Neuronal stem cell (in vitro differentiated cells): ENCODE measurements around the gene LRRTM4.

ENCODE experiments used
- DNase-seq: peaks from one replicate; pipeline ENCODE4 v3.0.0-alpha.2; 2013; ENCODE audit warnings: low spot score
- H2AFZ ChIP-seq: one replicate; pipeline ENCODE4 v1.6.1; 2013; ENCODE audit warnings: mild to moderate bottlenecking, low read length, inconsistent platforms
- H2AK5ac ChIP-seq: 2 replicates; pipeline ENCODE4 v1.6.1; 2013; ENCODE audit warnings: low read depth, mild to moderate bottlenecking, inconsistent platforms, low read length, moderate library complexity, mixed read lengths
- H2BK120ac ChIP-seq: 2 replicates; pipeline ENCODE4 v1.6.1; 2013; ENCODE audit warnings: low read depth, mild to moderate bottlenecking, inconsistent platforms, low read length, moderate library complexity, mixed read lengths
- H2BK12ac ChIP-seq: one replicate; pipeline ENCODE4 v1.6.1; 2013; ENCODE audit warnings: low read length, inconsistent platforms
- H2BK15ac ChIP-seq: 2 replicates; pipeline ENCODE4 v1.6.1; 2013; ENCODE audit warnings: mild to moderate bottlenecking, low read length, inconsistent platforms, mixed read lengths
- H2BK5ac ChIP-seq: one replicate; pipeline ENCODE4 v1.6.1; 2013; ENCODE audit warnings: inconsistent platforms, mild to moderate bottlenecking, low read length, moderate library complexity
- H3K14ac ChIP-seq: one replicate; pipeline ENCODE4 v1.6.1; 2013; ENCODE audit warnings: low read length, inconsistent platforms
- H3K18ac ChIP-seq: 2 replicates; pipeline ENCODE4 v1.6.1; 2013; ENCODE audit warnings: low read length, inconsistent platforms
- H3K23ac ChIP-seq: 2 replicates; pipeline ENCODE4 v1.6.1; 2013; ENCODE audit warnings: low read depth, mild to moderate bottlenecking, mixed read lengths, low read length, inconsistent platforms; ENCODE audit not compliant: poor library complexity
- H3K27ac ChIP-seq: replicated peaks from 3 replicates; pipeline ENCODE4 v1.5.1; 2013; ENCODE audit warnings: low read length, inconsistent platforms
- H3K27me3 ChIP-seq, 3 experiments: 2 replicates each; pipeline ENCODE4 v1.6.1; 2013; ENCODE audit warnings: low read length in 3 of 3, mild to moderate bottlenecking in 2 of 3, inconsistent platforms in 1 of 3, low read depth in 1 of 3, mixed read lengths in 1 of 3, moderate library complexity in 1 of 3; ENCODE audit not compliant: control insufficient read depth in 3 of 3, insufficient read depth in 3 of 3
- H3K36me3 ChIP-seq, 2 donors: replicated peaks in 1 of 2; 2 replicates each; pipeline ENCODE4 v1.6.1; 2013; ENCODE audit warnings: low read length in 2 of 2; ENCODE audit not compliant: control insufficient read depth in 2 of 2, insufficient read depth in 2 of 2
- H3K4ac ChIP-seq: 2 replicates; pipeline ENCODE4 v1.6.1; 2013; ENCODE audit warnings: inconsistent platforms, mild to moderate bottlenecking, low read length, moderate library complexity
- H3K4me1 ChIP-seq, 2 donors: 1 replicate in 1 of 2; 2 replicates in 1 of 2; pipeline ENCODE4 v1.6.1; 2013; ENCODE audit warnings: low read length in 2 of 2, low read depth in 1 of 2; ENCODE audit not compliant: control insufficient read depth in 2 of 2, insufficient read depth in 1 of 2
- H3K4me2 ChIP-seq: one replicate; pipeline ENCODE4 v1.6.1; 2013; ENCODE audit warnings: mild to moderate bottlenecking, low read length, inconsistent platforms; ENCODE audit not compliant: insufficient read depth, poor library complexity, severe bottlenecking
- H3K4me3 ChIP-seq, 2 donors: 2 replicates each; pipeline ENCODE4 v1.5.1; 2013; ENCODE audit warnings: low read length in 2 of 2, mild to moderate bottlenecking in 2 of 2, inconsistent platforms in 1 of 2, moderate library complexity in 1 of 2
- H3K79me1 ChIP-seq: one replicate; pipeline ENCODE4 v1.6.1; 2013; ENCODE audit warnings: low read depth, mild to moderate bottlenecking, inconsistent platforms, low read length, moderate library complexity
- H3K9ac ChIP-seq: one replicate; pipeline ENCODE4 v1.6.1; 2013; ENCODE audit warnings: mild to moderate bottlenecking, low read depth, low read length, inconsistent platforms; ENCODE audit not compliant: poor library complexity
- H3K9me3 ChIP-seq, 2 donors: replicated peaks in 1 of 2; 2 replicates each; pipeline versions ENCODE3 to v1.6.1; 2013; ENCODE audit warnings: low read length in 2 of 2, mild to moderate bottlenecking in 2 of 2, inconsistent platforms in 1 of 2, low read depth in 1 of 2, mixed read lengths in 1 of 2, moderate library complexity in 1 of 2; ENCODE audit not compliant: control insufficient read depth in 2 of 2, insufficient read depth in 1 of 2
- H4K8ac ChIP-seq: one replicate; pipeline ENCODE4 v1.6.1; 2013; ENCODE audit warnings: low read depth, mild to moderate bottlenecking, inconsistent platforms, low read length, moderate library complexity
- H4K91ac ChIP-seq: one replicate; pipeline ENCODE4 v1.6.1; 2013; ENCODE audit warnings: low read length, low read depth, mild to moderate bottlenecking, inconsistent platforms; ENCODE audit not compliant: poor library complexity
- WGBS, 2 donors: extraction: QIAGEN DNeasy Blood & Tissue Kit; methylation state at CpG; one replicate each; pipeline ENCODE4 v1.1.7; 2013; ENCODE audit warnings: missing lambda C conversion rate in 2 of 2, mixed read lengths in 1 of 2; ENCODE audit not compliant: insufficient read length in 2 of 2, insufficient replicate concordance in 1 of 2; ENCODE audit errors: extremely low coverage in 2 of 2; 5-methylcytosine and 5-hydroxymethylcytosine counted together

LRRTM4 gene

DNA sequence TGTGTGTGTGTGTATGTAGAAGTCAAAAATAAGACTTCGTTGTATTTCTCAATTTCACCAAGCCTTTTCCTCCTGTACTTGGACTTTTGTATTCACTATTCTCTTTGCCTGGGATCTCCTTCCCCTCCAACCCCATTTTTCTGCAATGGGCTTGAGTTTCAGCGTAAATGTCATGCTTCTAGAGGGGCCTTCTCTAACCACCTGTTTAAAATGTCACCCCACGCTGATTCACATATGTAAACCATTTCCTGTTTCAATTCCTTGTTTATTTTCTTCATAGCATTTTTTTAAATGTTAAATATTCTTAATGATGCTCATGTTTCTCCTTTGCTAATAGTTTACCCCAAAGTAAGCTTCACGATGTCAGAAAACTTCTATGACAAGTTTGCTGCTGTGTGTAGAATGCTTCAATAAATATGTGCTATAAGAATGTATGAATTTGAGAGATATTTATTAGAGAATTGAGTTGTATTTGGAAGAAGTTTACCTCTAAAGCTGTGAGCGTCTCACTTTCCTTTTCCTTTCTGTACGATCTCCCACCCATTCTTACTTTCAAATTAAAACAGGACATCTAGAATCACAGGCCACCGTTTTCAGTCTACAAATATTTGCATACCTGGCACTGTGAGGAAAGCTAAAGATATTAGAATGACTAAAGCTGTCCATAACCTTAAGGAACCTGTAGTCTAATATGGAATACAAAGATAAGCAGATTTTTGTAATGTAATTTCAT, 762.4 kb downstream of the LRRTM4 start:
- no peak overlapping the region for H3K4me2 ChIP-seq
- H3K9me3 ChIP-seq: no peaks in the 10 kb centered on the region
- no peak overlapping the region for H2BK5ac ChIP-seq

GRCh38 chr2:76752506-76752905, 769.7 kb downstream of the LRRTM4 start:
- WGBS, 2 donors: no CpG with 5 or more reads among the region's 1 CpG
- H3K18ac ChIP-seq: no peak overlapping the region
- H2BK15ac ChIP-seq: no peak overlapping the region

More for the DNA sequence above, 762.4 kb downstream of the LRRTM4 start:
- no peak overlapping the region for H3K14ac ChIP-seq
- no peak overlapping the region for H3K9ac ChIP-seq
- no peak overlapping the region for H3K23ac ChIP-seq
- no peak overlapping the region for H2BK120ac ChIP-seq
- no peak overlapping the region for H2AK5ac ChIP-seq
- H2BK15ac ChIP-seq: no peak overlapping the region
- H3K27me3 ChIP-seq: no peaks in the 10 kb centered on the region
- H3K27ac ChIP-seq: no peak overlapping the region
- H2AFZ ChIP-seq: no peak overlapping the region
- H4K91ac ChIP-seq: no peak overlapping the region
- H3K36me3 ChIP-seq: no peaks in the 10 kb centered on the region
- no CpG with 5 or more reads among the region's 7 CpGs for WGBS, 2 donors
- peaks cover 0 to 2% of the 10 kb centered on the region in 2 donors for H3K4me1 ChIP-seq
- no peaks in the 10 kb centered on the region for H3K79me1 ChIP-seq
- no peak for DNase-seq
- H3K4ac ChIP-seq: no peak overlapping the region
- H2BK12ac ChIP-seq: no peak overlapping the region
- no peak overlapping the region for H3K4me3 ChIP-seq
- H4K8ac ChIP-seq: no peak overlapping the region
- H3K18ac ChIP-seq: no peak overlapping the region

DNA sequence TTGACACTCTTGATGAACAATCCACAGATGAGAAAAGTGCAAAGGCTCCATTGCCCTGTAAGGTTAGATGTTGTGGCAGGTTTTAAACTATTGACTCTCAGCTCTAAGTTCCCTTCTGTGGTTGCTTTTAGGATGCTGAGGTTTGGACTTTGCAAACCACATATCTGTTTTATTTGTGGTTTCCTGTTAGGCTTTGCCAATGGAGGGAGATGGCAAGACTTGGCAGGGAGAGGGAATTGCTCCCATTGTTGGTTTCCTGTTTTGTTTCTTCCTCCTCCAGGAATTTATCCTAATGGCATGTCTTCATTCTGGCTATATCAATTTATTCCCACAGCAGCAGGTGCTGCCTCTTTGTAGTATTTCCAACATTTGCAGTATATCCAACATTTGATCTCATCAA, 772.3 kb downstream of the LRRTM4 start:
- Histone ChIP-seq H2AFZ (no peak overlapping the region), H3K23ac (no peak overlapping the region), H3K4ac (no peak overlapping the region), H2BK15ac (no peak overlapping the region), H3K27me3 (no peaks in the 10 kb centered on the region), H3K4me2 (no peak overlapping the region), H2BK5ac (no peak overlapping the region), H4K8ac (no peak overlapping the region), H3K4me1 (peaks cover 0 to 2% of the 10 kb centered on the region in 2 donors), H3K36me3 (no peaks in the 10 kb centered on the region), H2AK5ac (no peak overlapping the region), H3K27ac (no peak overlapping the region), H3K18ac (no peak overlapping the region), H3K79me1 (no peaks in the 10 kb centered on the region), H2BK12ac (no peak overlapping the region), H3K9me3 (no peaks in the 10 kb centered on the region), H4K91ac (no peak overlapping the region), H3K4me3 (no peak overlapping the region), H2BK120ac (no peak overlapping the region), H3K14ac (no peak overlapping the region), H3K9ac (no peak overlapping the region)
- no peak for DNase-seq

More at GRCh38 chr2:76752506-76752905, 769.7 kb downstream of the LRRTM4 start:
- no peaks in the 10 kb centered on the region for H3K9me3 ChIP-seq
- no peak overlapping the region for H4K91ac ChIP-seq
- no peak overlapping the region for H4K8ac ChIP-seq
- no peaks in the 10 kb centered on the region for H3K36me3 ChIP-seq
- H3K14ac ChIP-seq: no peak overlapping the region
- no peak overlapping the region for H3K4me2 ChIP-seq
- no peak for DNase-seq
- no peak overlapping the region for H2BK12ac ChIP-seq
- H2AFZ ChIP-seq: no peak overlapping the region
- H3K4ac ChIP-seq: no peak overlapping the region
- no peak overlapping the region for H3K23ac ChIP-seq
- H2BK120ac ChIP-seq: no peak overlapping the region
- H3K4me1 ChIP-seq: peaks cover 0 to 2% of the 10 kb centered on the region in 2 donors
- no peak overlapping the region for H2BK5ac ChIP-seq
- H2AK5ac ChIP-seq: no peak overlapping the region
- no peaks in the 10 kb centered on the region for H3K79me1 ChIP-seq
- H3K27ac ChIP-seq: no peak overlapping the region
- no peak overlapping the region for H3K9ac ChIP-seq
- H3K27me3 ChIP-seq: no peaks in the 10 kb centered on the region
- no peak overlapping the region for H3K4me3 ChIP-seq

GRCh38 chr2:76748581-76749296, 773.4 kb downstream of the LRRTM4 start:
- WGBS, 2 donors: no CpG with 5 or more reads among the region's 14 CpGs
- H3K4ac ChIP-seq: no peak overlapping the region

More at GRCh38 chr2:76748581-76749296, 773.4 kb downstream of the LRRTM4 start:
- Histone ChIP-seq H2BK5ac (no peak overlapping the region), H3K9ac (no peak overlapping the region), H2BK120ac (no peak overlapping the region), H3K27ac (no peak overlapping the region), H2BK12ac (no peak overlapping the region), H2AK5ac (no peak overlapping the region), H3K4me1 (peaks cover 0 to 2% of the 10 kb centered on the region in 2 donors), H3K27me3 (no peaks in the 10 kb centered on the region), H3K18ac (no peak overlapping the region), H3K79me1 (no peaks in the 10 kb centered on the region), H2BK15ac (no peak overlapping the region), H3K4me3 (no peak overlapping the region), H3K4me2 (no peak overlapping the region), H4K91ac (no peak overlapping the region), H3K23ac (no peak overlapping the region), H2AFZ (no peak overlapping the region), H3K36me3 (no peaks in the 10 kb centered on the region), H3K14ac (no peak overlapping the region), H3K9me3 (no peaks in the 10 kb centered on the region), H4K8ac (no peak overlapping the region)
- no peak for DNase-seq
